H9 (cell line): ENCODE data around the gene FMNL3. TPM values are rescaled to one million over a fixed set of nuclear protein-coding genes. Genes with fewer than 3 reads are reported as not detected.

Source experiments
- DNase-seq: peaks from one replicate; pipeline ENCODE4 v3.0.0-alpha.2; 2017
- H2AFZ ChIP-seq: one replicate; pipeline ENCODE4 v1.6.1; 2013; ENCODE audit warnings: mild to moderate bottlenecking, low read length, control low read depth, moderate library complexity
- H2AK5ac ChIP-seq: 2 replicates; pipeline ENCODE4 v1.6.1; 2013; ENCODE audit warnings: low read length, control low read depth, mixed read lengths; ENCODE audit not compliant: insufficient read length
- H2BK120ac ChIP-seq: one replicate; pipeline ENCODE4 v1.6.1; 2013; ENCODE audit warnings: low read depth, mild to moderate bottlenecking, low read length, control low read depth, inconsistent platforms; ENCODE audit not compliant: poor library complexity, severe bottlenecking
- H2BK12ac ChIP-seq: 2 replicates; pipeline ENCODE4 v1.6.1; 2013; ENCODE audit warnings: low read length, control low read depth, mixed read lengths, low read depth; ENCODE audit not compliant: insufficient read length
- H2BK15ac ChIP-seq: 2 replicates; pipeline ENCODE4 v1.6.1; 2013; ENCODE audit warnings: low read depth, low read length, control low read depth
- H2BK20ac ChIP-seq: one replicate; pipeline ENCODE4 v1.6.1; 2013; ENCODE audit warnings: low read depth, mild to moderate bottlenecking, low read length, control low read depth, inconsistent platforms; ENCODE audit not compliant: poor library complexity, severe bottlenecking
- H2BK5ac ChIP-seq: 2 replicates; pipeline ENCODE4 v1.6.1; 2013; ENCODE audit warnings: low read length, control low read depth, mixed read lengths; ENCODE audit not compliant: insufficient read length
- H3K14ac ChIP-seq: 2 replicates; pipeline ENCODE4 v1.6.1; 2013; ENCODE audit warnings: low read length, control low read depth; ENCODE audit not compliant: insufficient read depth
- H3K18ac ChIP-seq: 2 replicates; pipeline ENCODE4 v1.6.1; 2013; ENCODE audit warnings: low read depth, mild to moderate bottlenecking, mixed read lengths, low read length, control low read depth; ENCODE audit not compliant: insufficient read length
- H3K23ac ChIP-seq: 2 replicates; pipeline ENCODE4 v1.6.1; 2013; ENCODE audit warnings: low read length, control low read depth, mixed read lengths, low read depth; ENCODE audit not compliant: insufficient read length
- H3K23me2 ChIP-seq: 2 replicates; pipeline ENCODE4 v1.6.1; 2013; ENCODE audit warnings: low read depth, mild to moderate bottlenecking, mixed read lengths, low read length, control low read depth; ENCODE audit not compliant: insufficient read length, poor library complexity, severe bottlenecking
- H3K27ac ChIP-seq: 2 replicates; pipeline ENCODE4 v1.5.1; 2013; ENCODE audit warnings: low read length, control low read depth, mixed read lengths, low read depth; ENCODE audit not compliant: insufficient read length
- H3K27me3 ChIP-seq: 2 replicates; pipeline ENCODE4 v1.6.1; 2013; ENCODE audit warnings: low read length, control low read depth, inconsistent platforms; ENCODE audit not compliant: insufficient read depth
- H3K4ac ChIP-seq: 2 replicates; pipeline ENCODE4 v1.6.1; 2013; ENCODE audit warnings: low read depth, mild to moderate bottlenecking, control low read depth, inconsistent platforms, low read length, moderate library complexity
- H3K4me1 ChIP-seq: 2 replicates; pipeline ENCODE4 v1.6.1; 2013; ENCODE audit warnings: low read length, control low read depth, inconsistent platforms; ENCODE audit not compliant: insufficient read depth
- H3K4me2 ChIP-seq: 2 replicates; pipeline ENCODE4 v1.6.1; 2013; ENCODE audit warnings: low read length, control low read depth, mixed read lengths; ENCODE audit not compliant: insufficient read length, insufficient read depth
- H3K56ac ChIP-seq: 2 replicates; pipeline ENCODE4 v1.6.1; 2013; ENCODE audit warnings: low read depth, mild to moderate bottlenecking, mixed read lengths, low read length, control low read depth; ENCODE audit not compliant: insufficient read length
- H3K79me1 ChIP-seq: 2 replicates; pipeline ENCODE4 v1.6.1; 2013; ENCODE audit warnings: low read depth, mild to moderate bottlenecking, moderate library complexity, low read length, control low read depth, inconsistent platforms; ENCODE audit not compliant: insufficient read depth, poor library complexity, severe bottlenecking
- H3K79me2 ChIP-seq: 2 replicates; pipeline ENCODE4 v1.6.1; 2013; ENCODE audit warnings: low read length, control low read depth, inconsistent platforms; ENCODE audit not compliant: insufficient read depth
- H3K9ac ChIP-seq: 2 replicates; pipeline ENCODE4 v1.6.1; 2013; ENCODE audit warnings: low read length, control low read depth, mixed read lengths; ENCODE audit not compliant: insufficient read length; ENCODE audit errors: extremely low read depth
- H3K9me3 ChIP-seq: one replicate; pipeline ENCODE4 v1.6.1; 2013; ENCODE audit warnings: low read depth, low read length, inconsistent platforms; ENCODE audit not compliant: control insufficient read depth
- H3T11ph ChIP-seq: one replicate; pipeline ENCODE4 v1.6.1; 2013; ENCODE audit warnings: mild to moderate bottlenecking, low read length, control low read depth, inconsistent platforms
- H4K20me1 ChIP-seq: one replicate; pipeline ENCODE4 v1.6.1; 2013; ENCODE audit not compliant: control insufficient read depth, insufficient read length, insufficient read depth
- H4K5ac ChIP-seq: 2 replicates; pipeline ENCODE4 v1.6.1; 2013; ENCODE audit warnings: low read depth, mild to moderate bottlenecking, mixed read lengths, low read length, control low read depth; ENCODE audit not compliant: insufficient read length
- H4K8ac ChIP-seq: replicated peaks from 2 replicates; pipeline ENCODE4 v1.6.1; 2013; ENCODE audit warnings: low read length, control low read depth, mixed read lengths, low read depth; ENCODE audit not compliant: insufficient read length
- H4K91ac ChIP-seq: 2 replicates; pipeline ENCODE4 v1.6.1; 2013; ENCODE audit warnings: low read depth, mild to moderate bottlenecking, moderate library complexity, mixed read lengths, low read length, control low read depth; ENCODE audit not compliant: insufficient read length
- H3K27ac Mint-ChIP-seq, 3 experiments: 2 replicates in 2 of 3; 3 replicates in 1 of 3; pipeline ENCODE4 v1.8.0; 2020 to 2021; ENCODE audit warnings: mixed read lengths in 3 of 3, mild to moderate bottlenecking in 1 of 3, moderate library complexity in 1 of 3
- H3K27me3 Mint-ChIP-seq: 2 replicates; pipeline ENCODE4 v1.8.0; 2021; ENCODE audit warnings: low read depth, mild to moderate bottlenecking, moderate library complexity, mixed read lengths
- H3K36me3 Mint-ChIP-seq, 3 experiments: 2 replicates in 2 of 3; 3 replicates in 1 of 3; pipeline ENCODE4 v1.8.0; 2020 to 2021; ENCODE audit warnings: low read depth in 3 of 3, mixed read lengths in 3 of 3; ENCODE audit not compliant: insufficient read depth in 1 of 3
- H3K4me1 Mint-ChIP-seq, 2 experiments: 2 replicates each; pipeline ENCODE4 v1.8.0; 2020; ENCODE audit warnings: mixed read lengths in 2 of 2
- H3K4me3 Mint-ChIP-seq, 2 experiments: 2 replicates in 1 of 2; 3 replicates in 1 of 2; pipeline ENCODE4 v1.8.0; 2020 to 2021; ENCODE audit warnings: mild to moderate bottlenecking in 2 of 2, mixed read lengths in 2 of 2, moderate library complexity in 1 of 2
- H3K9me3 Mint-ChIP-seq, 2 experiments: 2 replicates in 1 of 2; 3 replicates in 1 of 2; pipeline ENCODE4 v1.8.0; 2020; ENCODE audit warnings: mild to moderate bottlenecking in 2 of 2, mixed read lengths in 2 of 2, moderate library complexity in 1 of 2
- WGBS: extraction: QIAGEN DNeasy Blood & Tissue Kit; methylation state at CpG from one replicate; pipeline ENCODE4 v1.1.7; 2013; ENCODE audit warnings: missing lambda C conversion rate, low lambda C conversion rate, mixed read lengths; ENCODE audit not compliant: insufficient read length; ENCODE audit errors: extremely low coverage; 5-methylcytosine and 5-hydroxymethylcytosine counted together
- total RNA-seq: library from RNA; stranded (reverse); gene quantifications from 2 replicates; pipeline ENCODE4 v1.2.1, GENCODE V29; 2021
- TF ChIP-seq, protein P1 (sequence below): fragments of 200-600 bp; sonication (generic); conservative IDR thresholded peaks from 3 replicates; pipeline ENCODE4 v1.8.0; 2021; ENCODE audit warnings: antibody characterized with exemption, mild to moderate bottlenecking

The FMNL3 gene
- total RNA-seq, 1 experiment from 2014 or later: 22.8 TPM

DNA sequence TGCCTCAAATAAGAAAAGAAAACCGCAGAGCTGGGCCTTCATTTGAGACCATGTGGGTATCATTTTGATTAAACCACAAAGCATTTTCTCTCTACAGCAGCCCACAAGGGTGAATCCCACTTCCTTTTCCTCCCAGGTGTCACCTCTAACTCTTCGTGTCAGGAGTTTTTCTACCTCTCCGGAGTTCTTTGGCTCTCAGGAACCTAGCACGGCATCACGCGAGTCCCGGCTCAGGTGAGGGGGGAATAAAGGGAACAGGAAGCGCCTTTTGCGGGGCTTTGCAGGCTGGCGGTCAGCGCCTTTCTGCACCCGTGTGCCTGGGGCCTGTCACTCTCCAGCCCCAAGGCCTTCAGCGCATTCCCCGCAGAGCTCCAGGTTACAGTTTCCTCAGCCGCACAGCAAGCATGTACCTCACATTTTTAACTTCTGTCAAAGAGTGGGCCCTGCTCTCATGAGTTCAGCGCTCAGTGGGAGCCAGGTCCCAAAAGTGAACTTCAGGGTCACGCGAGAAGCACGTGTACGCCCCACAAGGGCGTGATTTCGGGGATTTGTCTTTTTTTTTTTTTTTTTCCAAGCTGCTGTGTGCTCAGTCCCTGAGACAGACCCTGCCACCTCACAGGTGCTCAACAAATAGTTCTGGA, 84.6 kb downstream of the FMNL3 start:
- TF ChIP-seq, protein P1, sequence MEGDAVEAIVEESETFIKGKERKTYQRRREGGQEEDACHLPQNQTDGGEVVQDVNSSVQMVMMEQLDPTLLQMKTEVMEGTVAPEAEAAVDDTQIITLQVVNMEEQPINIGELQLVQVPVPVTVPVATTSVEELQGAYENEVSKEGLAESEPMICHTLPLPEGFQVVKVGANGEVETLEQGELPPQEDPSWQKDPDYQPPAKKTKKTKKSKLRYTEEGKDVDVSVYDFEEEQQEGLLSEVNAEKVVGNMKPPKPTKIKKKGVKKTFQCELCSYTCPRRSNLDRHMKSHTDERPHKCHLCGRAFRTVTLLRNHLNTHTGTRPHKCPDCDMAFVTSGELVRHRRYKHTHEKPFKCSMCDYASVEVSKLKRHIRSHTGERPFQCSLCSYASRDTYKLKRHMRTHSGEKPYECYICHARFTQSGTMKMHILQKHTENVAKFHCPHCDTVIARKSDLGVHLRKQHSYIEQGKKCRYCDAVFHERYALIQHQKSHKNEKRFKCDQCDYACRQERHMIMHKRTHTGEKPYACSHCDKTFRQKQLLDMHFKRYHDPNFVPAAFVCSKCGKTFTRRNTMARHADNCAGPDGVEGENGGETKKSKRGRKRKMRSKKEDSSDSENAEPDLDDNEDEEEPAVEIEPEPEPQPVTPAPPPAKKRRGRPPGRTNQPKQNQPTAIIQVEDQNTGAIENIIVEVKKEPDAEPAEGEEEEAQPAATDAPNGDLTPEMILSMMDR: no peak
- H2AFZ ChIP-seq: no peak overlapping the region
- H2BK15ac ChIP-seq: no peak overlapping the region
- no peak overlapping the region for H3K23ac ChIP-seq
- H3K9me3 Mint-ChIP-seq: no peaks in the 10 kb centered on the region
- peaks cover 6% of the 10 kb centered on the region for H3K27me3 Mint-ChIP-seq
- no peak overlapping the region for H2BK20ac ChIP-seq
- H3K79me2 ChIP-seq: no peaks in the 10 kb centered on the region; the same call in 1 of the 2 replicates
- H3K14ac ChIP-seq: no peak overlapping the region
- H3K9ac ChIP-seq: peak overlapping the region; percentile 20
- H3K27ac Mint-ChIP-seq: peak overlapping the region; percentile 59 to 93 (median 91); a peak in 6 of 7 replicates
- H2BK12ac ChIP-seq: no peak overlapping the region
- H3K23me2 ChIP-seq: peaks cover 6% of the 10 kb centered on the region
- H3K4me3 Mint-ChIP-seq: peak overlapping the region; percentile 84 to 88
- no peak overlapping the region for H3K27ac ChIP-seq
- WGBS: no CpG with 5 or more reads among the region's 22 CpGs
- H3K36me3 Mint-ChIP-seq: no peaks in the 10 kb centered on the region
- peak overlapping the region; percentile 73 for H3K4me2 ChIP-seq
- no peaks in the 10 kb centered on the region for H3K27me3 ChIP-seq
- H3K56ac ChIP-seq: no peak overlapping the region
- H4K5ac ChIP-seq: no peak overlapping the region
- peaks cover 31 to 37% of the 10 kb centered on the region in 2 experiments for H3K4me1 Mint-ChIP-seq
- no peak overlapping the region for H4K8ac ChIP-seq
- peak; percentile 64 for DNase-seq
- no peak overlapping the region for H2BK120ac ChIP-seq
- H3K4me1 ChIP-seq: peaks cover 2% of the 10 kb centered on the region; the same call in 1 of the 2 replicates
- no peak overlapping the region for H2AK5ac ChIP-seq
- no peak overlapping the region for H3K18ac ChIP-seq
- no peaks in the 10 kb centered on the region for H3K79me1 ChIP-seq
- H4K20me1 ChIP-seq: no peaks in the 10 kb centered on the region
- H3K9me3 ChIP-seq: no peaks in the 10 kb centered on the region
- H3T11ph ChIP-seq: no peak overlapping the region
- no peak overlapping the region for H4K91ac ChIP-seq
- H3K4ac ChIP-seq: no peak overlapping the region
- no peak overlapping the region for H2BK5ac ChIP-seq
